Suprapubic skin (tissue), 4 donors: ENCODE results near the gene PTGER2. TPM values are rescaled to one million over a fixed set of nuclear protein-coding genes. Genes with fewer than 3 reads are reported as not detected.

Experiments
- DNase-seq, 2 donors: peaks; one replicate each; pipeline ENCODE4 v3.0.0-alpha.2; 2019; ENCODE audit warnings: low spot score in 2 of 2
- H3K27ac ChIP-seq: fragments of 200-600 bp; sonication (generic); one replicate; pipeline ENCODE4 v1.5.1; 2019
- H3K27me3 ChIP-seq: fragments of 200-600 bp; sonication (generic); one replicate; pipeline ENCODE4 v1.5.1; 2019
- H3K36me3 ChIP-seq: fragments of 200-600 bp; sonication (generic); one replicate; pipeline ENCODE4 v1.5.1; 2019
- H3K4me1 ChIP-seq: fragments of 200-600 bp; sonication (generic); one replicate; pipeline ENCODE4 v1.5.1; 2019
- H3K4me3 ChIP-seq: fragments of 200-600 bp; sonication (generic); one replicate; pipeline ENCODE4 v1.5.1; 2019; ENCODE audit warnings: mild to moderate bottlenecking
- H3K9me3 ChIP-seq: fragments of 200-600 bp; sonication (generic); one replicate; pipeline ENCODE4 v1.5.1; 2019
- EP300 ChIP-seq: sonication (generic); formaldehyde crosslinking; IDR thresholded peaks from one replicate; pipeline ENCODE4 v1.6.1; 2017; ENCODE audit warnings: antibody characterized with exemption
- POLR2A ChIP-seq, 2 donors: fragments of 450-650 bp; IDR thresholded peaks; one replicate each; pipeline ENCODE4 v1.6.1; 2017; ENCODE audit warnings: antibody characterized with exemption in 2 of 2, mild to moderate bottlenecking in 2 of 2, moderate library complexity in 2 of 2
- POLR2AphosphoS5 ChIP-seq, 3 donors: sonication (generic); formaldehyde crosslinking; IDR thresholded peaks; one replicate each; pipeline ENCODE4 v1.6.1; 2017; ENCODE audit warnings: antibody characterized with exemption in 3 of 3
- WGBS: methylation state at CpG from one replicate; pipeline ENCODE4 v1.1.5; 2018; 5-methylcytosine and 5-hydroxymethylcytosine counted together
- total RNA-seq, 4 donors: library from RNA; depleted of rRNA; stranded (reverse); fragments of >200 nt; gene quantifications; one replicate each; pipeline ENCODE4 v1.1.0, GENCODE V29; 2016
- TF ChIP-seq, protein P1 (sequence below), 2 donors: fragments of 200-600 bp in 1 of 2; fragments of 450-650 bp in 1 of 2; sonication (generic) in 1 of 2; IDR thresholded peaks; one replicate each; pipeline ENCODE4 v1.5.1; 2016 to 2019; ENCODE audit warnings: antibody characterized with exemption in 2 of 2, mild to moderate bottlenecking in 1 of 2, moderate library complexity in 1 of 2

Gene PTGER2
- total RNA-seq, 4 donors from 2014 or later: 0.49 to 1.0 (median 0.68) TPM

DNA sequence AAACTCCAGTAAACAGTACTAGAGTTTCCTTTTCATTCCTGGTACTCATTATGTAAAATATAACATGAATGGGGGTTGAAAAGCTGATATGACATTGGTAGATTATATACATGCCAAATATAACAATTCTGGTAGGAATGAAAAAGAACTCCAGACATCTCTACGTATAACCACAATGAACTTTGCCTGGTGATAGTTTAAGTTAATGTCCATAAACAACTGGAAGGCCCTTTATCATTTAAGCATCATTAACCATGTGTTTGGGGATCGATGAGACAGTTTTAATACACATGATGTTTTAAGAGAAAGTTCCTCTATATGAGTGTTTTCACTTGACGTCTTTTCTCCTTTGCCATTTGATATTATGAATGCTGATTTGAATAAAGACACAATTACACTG is 5.8 kb downstream of the PTGER2 start:
- WGBS: 94% methylated on average over 3 of the region's 3 CpGs
- peaks cover 2% of the 10 kb centered on the region for H3K4me1 ChIP-seq
- no peak for DNase-seq
- H3K27me3 ChIP-seq: peaks cover 8% of the 10 kb centered on the region
- TF ChIP-seq, protein P1, sequence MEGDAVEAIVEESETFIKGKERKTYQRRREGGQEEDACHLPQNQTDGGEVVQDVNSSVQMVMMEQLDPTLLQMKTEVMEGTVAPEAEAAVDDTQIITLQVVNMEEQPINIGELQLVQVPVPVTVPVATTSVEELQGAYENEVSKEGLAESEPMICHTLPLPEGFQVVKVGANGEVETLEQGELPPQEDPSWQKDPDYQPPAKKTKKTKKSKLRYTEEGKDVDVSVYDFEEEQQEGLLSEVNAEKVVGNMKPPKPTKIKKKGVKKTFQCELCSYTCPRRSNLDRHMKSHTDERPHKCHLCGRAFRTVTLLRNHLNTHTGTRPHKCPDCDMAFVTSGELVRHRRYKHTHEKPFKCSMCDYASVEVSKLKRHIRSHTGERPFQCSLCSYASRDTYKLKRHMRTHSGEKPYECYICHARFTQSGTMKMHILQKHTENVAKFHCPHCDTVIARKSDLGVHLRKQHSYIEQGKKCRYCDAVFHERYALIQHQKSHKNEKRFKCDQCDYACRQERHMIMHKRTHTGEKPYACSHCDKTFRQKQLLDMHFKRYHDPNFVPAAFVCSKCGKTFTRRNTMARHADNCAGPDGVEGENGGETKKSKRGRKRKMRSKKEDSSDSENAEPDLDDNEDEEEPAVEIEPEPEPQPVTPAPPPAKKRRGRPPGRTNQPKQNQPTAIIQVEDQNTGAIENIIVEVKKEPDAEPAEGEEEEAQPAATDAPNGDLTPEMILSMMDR (IDR thresholded peaks at IDR 0.05): no peak
- no peak for TF ChIP-seq POLR2A (IDR thresholded peaks at IDR 0.05)
- TF ChIP-seq EP300: no peak
- no peak for TF ChIP-seq POLR2AphosphoS5 (IDR thresholded peaks at IDR 0.05)
- H3K36me3 ChIP-seq: no peaks in the 10 kb centered on the region
- no peak overlapping the region for H3K4me3 ChIP-seq
- no peak overlapping the region for H3K27ac ChIP-seq
- H3K9me3 ChIP-seq: peaks cover 5% of the 10 kb centered on the region

- H3K36me3 ChIP-seq: no peaks in the 10 kb centered on the region
- no peaks in the 10 kb centered on the region for H3K27me3 ChIP-seq
- WGBS: 59% methylated on average over 3 of the region's 3 CpGs
- no peak overlapping the region for H3K4me3 ChIP-seq
- peaks cover 11% of the 10 kb centered on the region for H3K4me1 ChIP-seq
- TF ChIP-seq, protein P1 (IDR thresholded peaks at IDR 0.05): no peak
- TF ChIP-seq EP300 (no peak), POLR2AphosphoS5 (IDR thresholded peaks at IDR 0.05) (no peak)
- peaks cover 5% of the 10 kb centered on the region for H3K9me3 ChIP-seq
- H3K27ac ChIP-seq: no peak overlapping the region
- no peak for DNase-seq
Observed at GRCh38 chr14:52325126-52325525, 11.0 kb downstream of the PTGER2 start.

GRCh38 chr14:52325630-52326029 is 11.5 kb downstream of the PTGER2 start:
- H3K36me3 ChIP-seq: no peaks in the 10 kb centered on the region
- no peak for DNase-seq
- peaks cover 11% of the 10 kb centered on the region for H3K4me1 ChIP-seq
- H3K27ac ChIP-seq: no peak overlapping the region
- TF ChIP-seq POLR2AphosphoS5 (IDR thresholded peaks at IDR 0.05) (no peak), POLR2A (IDR thresholded peaks at IDR 0.05) (no peak), EP300 (no peak)
- TF ChIP-seq, protein P1 (IDR thresholded peaks at IDR 0.05): no peak
- no peak overlapping the region for H3K4me3 ChIP-seq
- no peaks in the 10 kb centered on the region for H3K27me3 ChIP-seq
- peaks cover 5% of the 10 kb centered on the region for H3K9me3 ChIP-seq
- WGBS: 56% methylated on average over 3 of the region's 3 CpGs

DNA sequence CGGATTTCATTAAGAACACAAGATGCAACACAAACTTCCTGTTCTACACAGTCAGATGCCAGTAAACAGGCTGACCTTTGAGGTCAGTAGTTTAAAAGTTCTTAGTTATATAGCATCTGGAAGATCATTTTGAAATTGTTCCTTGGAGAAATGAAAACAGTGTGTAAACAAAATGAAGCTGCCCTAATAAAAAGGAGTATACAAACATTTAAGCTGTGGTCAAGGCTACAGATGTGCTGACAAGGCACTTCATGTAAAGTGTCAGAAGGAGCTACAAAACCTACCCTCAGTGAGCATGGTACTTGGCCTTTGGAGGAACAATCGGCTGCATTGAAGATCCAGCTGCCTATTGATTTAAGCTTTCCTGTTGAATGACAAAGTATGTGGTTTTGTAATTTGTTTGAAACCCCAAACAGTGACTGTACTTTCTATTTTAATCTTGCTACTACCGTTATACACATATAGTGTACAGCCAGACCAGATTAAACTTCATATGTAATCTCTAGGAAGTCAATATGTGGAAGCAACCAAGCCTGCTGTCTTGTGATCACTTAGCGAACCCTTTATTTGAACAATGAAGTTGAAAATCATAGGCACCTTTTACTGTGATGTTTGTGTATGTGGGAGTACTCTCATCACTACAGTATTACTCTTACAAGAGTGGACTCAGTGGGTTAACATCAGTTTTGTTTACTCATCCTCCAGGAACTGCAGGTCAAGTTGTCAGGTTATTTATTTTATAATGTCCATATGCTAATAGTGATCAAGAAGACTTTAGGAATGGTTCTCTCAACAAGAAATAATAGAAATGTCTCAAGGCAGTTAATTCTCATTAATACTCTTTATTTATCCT is 13.5 kb downstream of the PTGER2 start:
- TF ChIP-seq POLR2AphosphoS5 (IDR thresholded peaks at IDR 0.05): no peak
- TF ChIP-seq POLR2A (IDR thresholded peaks at IDR 0.05): no peak
- no peak for TF ChIP-seq EP300
- no peak overlapping the region for H3K4me3 ChIP-seq
- H3K27me3 ChIP-seq: no peaks in the 10 kb centered on the region
- no peak for DNase-seq
- no peaks in the 10 kb centered on the region for H3K9me3 ChIP-seq
- H3K4me1 ChIP-seq: peaks cover 11% of the 10 kb centered on the region
- H3K36me3 ChIP-seq: no peaks in the 10 kb centered on the region
- no peak overlapping the region for H3K27ac ChIP-seq
- WGBS: 62% methylated on average over 4 of the region's 4 CpGs

DNA sequence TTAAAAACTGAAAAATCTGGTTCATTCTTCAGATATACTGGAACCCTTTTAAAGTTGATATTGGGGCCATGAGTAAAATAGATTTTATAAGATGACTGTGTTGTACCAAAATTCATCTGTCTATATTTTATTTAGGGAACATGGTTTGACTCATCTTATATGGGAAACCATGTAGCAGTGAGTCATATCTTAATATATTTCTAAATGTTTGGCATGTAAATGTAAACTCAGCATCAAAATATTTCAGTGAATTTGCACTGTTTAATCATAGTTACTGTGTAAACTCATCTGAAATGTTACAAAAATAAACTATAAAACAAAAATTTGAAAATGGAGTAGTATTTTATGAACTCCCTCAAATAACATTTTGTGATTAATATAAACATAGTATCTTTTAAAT is 14.2 kb downstream of the PTGER2 start:
- DNase-seq: no peak
- H3K9me3 ChIP-seq: no peaks in the 10 kb centered on the region
- no peak for TF ChIP-seq POLR2AphosphoS5 (IDR thresholded peaks at IDR 0.05)
- no peak for TF ChIP-seq EP300
- TF ChIP-seq POLR2A (IDR thresholded peaks at IDR 0.05): no peak
- TF ChIP-seq, protein P1 (IDR thresholded peaks at IDR 0.05): no peak
- H3K36me3 ChIP-seq: no peaks in the 10 kb centered on the region
- no peak overlapping the region for H3K4me3 ChIP-seq
- no peaks in the 10 kb centered on the region for H3K27me3 ChIP-seq
- H3K4me1 ChIP-seq: peaks cover 11% of the 10 kb centered on the region
- H3K27ac ChIP-seq: no peak overlapping the region
